HepG2 (cell line): ENCODE measurements around the gene GPR176. TPM values are rescaled to one million over a fixed set of nuclear protein-coding genes. Genes with fewer than 3 reads are reported as not detected.

Experiments
- AFF4 ChIP-seq: sonication (generic); formaldehyde crosslinking; IDR thresholded peaks from 2 replicates; pipeline ENCODE4 v1.4.0; 2020; ENCODE audit warnings: missing genetic modification reagents
- CTCF ChIP-seq: sonication (generic); formaldehyde crosslinking; IDR thresholded peaks from 2 replicates; pipeline ENCODE4 v1.5.0; 2020; ENCODE audit warnings: mild to moderate bottlenecking, missing genetic modification reagents, moderate library complexity
- FOXK2 ChIP-seq: fragments of 450-650 bp; IDR thresholded peaks from 2 replicates; pipeline ENCODE4 v1.6.1; 2016
- GATAD1 ChIP-seq: IDR thresholded peaks from 2 replicates; pipeline ENCODE4 v1.6.1; 2016; ENCODE audit warnings: missing genetic modification reagents, missing compliant biosample characterization
- JUNB ChIP-seq: sonication (generic); formaldehyde crosslinking; IDR thresholded peaks from 2 replicates; pipeline ENCODE4 v1.8.0; 2022; ENCODE audit warnings: missing genetic modification reagents, mild to moderate bottlenecking, borderline replicate concordance
- PLRG1 ChIP-seq: fragments of 450-650 bp; conservative IDR thresholded peaks from 2 replicates; pipeline ENCODE4 v1.6.1; 2016
- SMC3 ChIP-seq: IDR thresholded peaks from 2 replicates; pipeline ENCODE4 v1.6.1; 2011; ENCODE audit warnings: low read length, improper control_type of control experiment
- STAG1 ChIP-seq: sonication (generic); formaldehyde crosslinking; IDR thresholded peaks from 2 replicates; pipeline ENCODE4 v1.4.0; 2020; ENCODE audit warnings: missing genetic modification reagents
- TIGD3 ChIP-seq: sonication (generic); formaldehyde crosslinking; IDR thresholded peaks from 2 replicates; pipeline ENCODE4 v1.5.1; 2020; ENCODE audit warnings: mild to moderate bottlenecking, missing genetic modification reagents, borderline replicate concordance
- ZNF382 ChIP-seq: sonication (generic); formaldehyde crosslinking; IDR thresholded peaks from 2 replicates; pipeline ENCODE4 v1.5.0; 2020; ENCODE audit warnings: missing genetic modification reagents, mild to moderate bottlenecking, borderline replicate concordance
- ZNF432 ChIP-seq: sonication (generic); formaldehyde crosslinking; IDR thresholded peaks from 2 replicates; pipeline ENCODE4 v1.5.0; 2020; ENCODE audit warnings: missing genetic modification reagents, mild to moderate bottlenecking, borderline replicate concordance
- ZSCAN31 ChIP-seq: sonication (generic); formaldehyde crosslinking; IDR thresholded peaks from 2 replicates; pipeline ENCODE4 v1.5.0; 2020; ENCODE audit warnings: low read depth, mild to moderate bottlenecking, missing genetic modification reagents
- polyA plus RNA-seq, 8 experiments: library from polyadenylated mRNA; depleted of rRNA in 3 of 8; stranded (reverse) in 7 of 8; unstranded in 1 of 8; fragments of >200 nt; fragmentation: Illumina TruSeq in 4 of 8; extraction: Trizol in 4 of 8; gene quantifications; 2 replicates each; pipeline versions ENCODE4 v1.2.1 to v1.2.3, GENCODE V29; 2011 to 2016; ENCODE audit warnings: low read depth in 4 of 8, missing spikeins in 1 of 8, mixed read lengths in 1 of 8; ENCODE audit not compliant: insufficient read depth in 1 of 8
- total RNA-seq, 5 experiments: library from RNA; depleted of rRNA; stranded (reverse); fragments of >200 nt; fragmentation: Illumina TruSeq; extraction: Trizol; gene quantifications; 2 replicates each; pipeline ENCODE4 v1.2.3, GENCODE V29; 2016; ENCODE audit warnings: low read depth in 1 of 5

GPR176 gene
- total and polyA plus RNA-seq, 2 of the 13 experiments (the other 11 are each of a cell fraction or from before 2014, with no cell fraction given): 0.11 to 0.20 TPM

- TF ChIP-seq AFF4 (CRISPR knock-in tag) (no peak), SMC3 (peak; percentile 31; the same call in 1 of the 2 replicates), TIGD3 (no peak), CTCF (peak; percentile 71), ZNF432 (CRISPR knock-in tag) (no peak), JUNB (CRISPR knock-in tag) (no peak), PLRG1 (no peak), FOXK2 (no peak), ZSCAN31 (no peak), STAG1 (peak; percentile 63), ZNF382 (CRISPR knock-in tag) (no peak), GATAD1 (no peak)
These were observed 133.5 kb downstream of the GPR176 start (continued) for GRCh38 chr15:39786447-39787056.
